Liver (tissue), 9 donors: ENCODE data around the gene DEK. TPM values are rescaled to one million over a fixed set of nuclear protein-coding genes. Genes with fewer than 3 reads are reported as not detected.

Experiments used
- DNase-seq: peaks from one replicate; pipeline ENCODE4 v3.0.0-alpha.2; 2017; ENCODE audit warnings: low spot score
- H3K27ac ChIP-seq, 2 donors: one replicate each; pipeline ENCODE4 v1.7.0; 2013; ENCODE audit warnings: inconsistent platforms in 2 of 2, low read length in 2 of 2, control low read depth in 1 of 2, low read depth in 1 of 2, mild to moderate bottlenecking in 1 of 2
- H3K27me3 ChIP-seq, 4 donors: one replicate each; pipeline versions ENCODE4 v1.6.1 to v1.7.0; 2013; ENCODE audit warnings: low read length in 3 of 4, inconsistent platforms in 1 of 4, mild to moderate bottlenecking in 1 of 4, moderate library complexity in 1 of 4; ENCODE audit not compliant: control insufficient read depth in 4 of 4, insufficient read depth in 4 of 4
- H3K36me3 ChIP-seq, 4 donors: one replicate each; pipeline versions ENCODE4 v1.6.1 to v1.7.0; 2013; ENCODE audit warnings: low read length in 3 of 4, mild to moderate bottlenecking in 3 of 4, low read depth in 1 of 4, moderate library complexity in 1 of 4; ENCODE audit not compliant: control insufficient read depth in 4 of 4, insufficient read depth in 3 of 4
- H3K4me1 ChIP-seq, 4 donors: one replicate each; pipeline versions ENCODE4 v1.6.1 to v1.7.0; 2013; ENCODE audit warnings: low read length in 3 of 4, mild to moderate bottlenecking in 3 of 4, moderate library complexity in 1 of 4; ENCODE audit not compliant: control insufficient read depth in 4 of 4, insufficient read depth in 4 of 4
- H3K4me3 ChIP-seq, 3 donors: one replicate each; pipeline versions ENCODE4 v1.6.1 to v1.7.0; 2013; ENCODE audit warnings: low read length in 3 of 3, control low read depth in 1 of 3, low read depth in 1 of 3, mild to moderate bottlenecking in 1 of 3
- H3K9ac ChIP-seq, 2 donors: one replicate each; pipeline ENCODE4 v1.7.0; 2013; ENCODE audit warnings: low read length in 2 of 2, mild to moderate bottlenecking in 2 of 2, moderate library complexity in 2 of 2, control low read depth in 1 of 2, low read depth in 1 of 2
- H3K9me3 ChIP-seq, 4 donors: one replicate each; pipeline versions ENCODE4 v1.6.1 to v1.7.0; 2013; ENCODE audit warnings: low read length in 3 of 4; ENCODE audit not compliant: control insufficient read depth in 4 of 4
- ATF3 ChIP-seq: IDR thresholded peaks from 2 replicates; pipeline ENCODE4 v1.6.1; 2016; ENCODE audit warnings: antibody characterized with exemption
- CTCF ChIP-seq: fragments of 150-350 bp; IDR thresholded peaks from 2 replicates; pipeline ENCODE4 v1.5.1; 2017; ENCODE audit warnings: improper control_type of control experiment, low read depth, low read length; ENCODE audit not compliant: missing input control
- EGR1 ChIP-seq, 2 donors: IDR thresholded peaks; 2 replicates each; pipeline ENCODE4 v1.6.1; 2016 to 2018; ENCODE audit warnings: antibody characterized with exemption in 2 of 2, low read depth in 2 of 2
- FOXA1 ChIP-seq: IDR thresholded peaks from 2 replicates; pipeline ENCODE4 v1.6.1; 2016; ENCODE audit warnings: antibody characterized with exemption
- FOXA2 ChIP-seq: IDR thresholded peaks from 2 replicates; pipeline ENCODE4 v1.6.1; 2016; ENCODE audit warnings: antibody characterized with exemption
- GABPA ChIP-seq, 2 donors: IDR thresholded peaks in 1 of 2; conservative IDR thresholded peaks in 1 of 2; 2 replicates each; pipeline ENCODE4 v1.6.1; 2016; ENCODE audit warnings: antibody characterized with exemption in 2 of 2, mild to moderate bottlenecking in 1 of 2, moderate library complexity in 1 of 2
- HNF4A ChIP-seq, 2 donors: conservative IDR thresholded peaks; 2 replicates each; pipeline ENCODE4 v1.6.1; 2016; ENCODE audit warnings: antibody characterized with exemption in 2 of 2, mild to moderate bottlenecking in 2 of 2
- HNF4G ChIP-seq: IDR thresholded peaks from 2 replicates; pipeline ENCODE4 v1.6.1; 2016; ENCODE audit warnings: antibody characterized with exemption
- JUND ChIP-seq, 2 donors: IDR thresholded peaks; 2 replicates each; pipeline ENCODE4 v1.6.1; 2016; ENCODE audit warnings: antibody characterized with exemption in 2 of 2
- NR2F2 ChIP-seq: IDR thresholded peaks from 2 replicates; pipeline ENCODE4 v1.6.1; 2016; ENCODE audit warnings: antibody characterized with exemption
- RAD21 ChIP-seq, 2 donors: IDR thresholded peaks; 2 replicates each; pipeline ENCODE4 v1.6.1; 2016; ENCODE audit warnings: antibody characterized with exemption in 2 of 2, mild to moderate bottlenecking in 2 of 2
- RXRA ChIP-seq, 2 donors: IDR thresholded peaks; 2 replicates each; pipeline ENCODE4 v1.6.1; 2017 to 2018; ENCODE audit warnings: antibody characterized with exemption in 2 of 2, mild to moderate bottlenecking in 1 of 2
- SP1 ChIP-seq: IDR thresholded peaks from 2 replicates; pipeline ENCODE4 v1.6.1; 2018; ENCODE audit warnings: antibody characterized with exemption, mild to moderate bottlenecking
- TAF1 ChIP-seq: conservative IDR thresholded peaks from 2 replicates; pipeline ENCODE4 v1.6.1; 2016; ENCODE audit warnings: antibody characterized with exemption, mild to moderate bottlenecking
- YY1 ChIP-seq: IDR thresholded peaks from 2 replicates; pipeline ENCODE4 v1.6.1; 2016; ENCODE audit warnings: antibody characterized with exemption, mild to moderate bottlenecking
- WGBS: extraction: QIAGEN DNeasy Blood & Tissue Kit; methylation state at CpG from one replicate; pipeline ENCODE4 v1.1.7; 2013; 5-methylcytosine and 5-hydroxymethylcytosine counted together
- polyA plus RNA-seq, 2 donors: library from polyadenylated mRNA; stranded (reverse) in 1 of 2; unstranded in 1 of 2; fragments of 200-250 nt in 1 of 2; fragments of >200 nt in 1 of 2; fragmentation: Nextera tagmentation in 1 of 2; extraction: Ambion mirVana in 1 of 2; gene quantifications; one replicate each; pipeline versions ENCODE4 v1.2.1 to v1.2.3, GENCODE V29; 2013 to 2015
- total RNA-seq, 2 donors: library from RNA; depleted of rRNA; stranded (reverse); fragments of >200 nt; gene quantifications; one replicate each; pipeline ENCODE4 v1.2.3, GENCODE V29; 2014
- TF ChIP-seq, protein P1 (sequence below): IDR thresholded peaks from 2 replicates; pipeline ENCODE4 v1.6.1; 2016; ENCODE audit warnings: antibody characterized with exemption
- TF ChIP-seq, protein P2 (sequence below): IDR thresholded peaks from 2 replicates; pipeline ENCODE4 v1.6.1; 2016; ENCODE audit warnings: antibody characterized with exemption, mild to moderate bottlenecking
- TF ChIP-seq, protein P3 (sequence below): IDR thresholded peaks from 2 replicates; pipeline ENCODE4 v1.6.1; 2016; ENCODE audit warnings: antibody characterized with exemption
- donor health status: healthy.
- donor health status: healthy.
- donor health status: healthy.
- donor health status: healthy.
- donor health status: healthy.

Gene DEK
- total and polyA plus RNA-seq, 4 donors = 19.7 to 92.6 (median 26.8) TPM

- WGBS = 74% methylated on average over 8 of the region's 8 CpGs
- no peak overlapping the region for H3K27ac ChIP-seq
- peaks cover 2 to 8% (median 5%) of the 10 kb centered on the region in 4 donors for H3K36me3 ChIP-seq
- TF ChIP-seq, protein P1, sequence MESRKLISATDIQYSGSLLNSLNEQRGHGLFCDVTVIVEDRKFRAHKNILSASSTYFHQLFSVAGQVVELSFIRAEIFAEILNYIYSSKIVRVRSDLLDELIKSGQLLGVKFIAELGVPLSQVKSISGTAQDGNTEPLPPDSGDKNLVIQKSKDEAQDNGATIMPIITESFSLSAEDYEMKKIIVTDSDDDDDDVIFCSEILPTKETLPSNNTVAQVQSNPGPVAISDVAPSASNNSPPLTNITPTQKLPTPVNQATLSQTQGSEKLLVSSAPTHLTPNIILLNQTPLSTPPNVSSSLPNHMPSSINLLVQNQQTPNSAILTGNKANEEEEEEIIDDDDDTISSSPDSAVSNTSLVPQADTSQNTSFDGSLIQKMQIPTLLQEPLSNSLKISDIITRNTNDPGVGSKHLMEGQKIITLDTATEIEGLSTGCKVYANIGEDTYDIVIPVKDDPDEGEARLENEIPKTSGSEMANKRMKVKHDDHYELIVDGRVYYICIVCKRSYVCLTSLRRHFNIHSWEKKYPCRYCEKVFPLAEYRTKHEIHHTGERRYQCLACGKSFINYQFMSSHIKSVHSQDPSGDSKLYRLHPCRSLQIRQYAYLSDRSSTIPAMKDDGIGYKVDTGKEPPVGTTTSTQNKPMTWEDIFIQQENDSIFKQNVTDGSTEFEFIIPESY = no peak
- TF ChIP-seq JUND (IDR thresholded peaks at IDR 0.05) = no peak
- TF ChIP-seq SP1 = no peak
- TF ChIP-seq HNF4G = no peak
- TF ChIP-seq FOXA1 = no peak
- no peak for TF ChIP-seq CTCF
- TF ChIP-seq FOXA2 = no peak
- no peak for TF ChIP-seq GABPA (IDR thresholded peaks at IDR 0.05 in 1 of 2, conservative IDR thresholded peaks at IDR 0.05 in 1 of 2)
- TF ChIP-seq, protein P2, sequence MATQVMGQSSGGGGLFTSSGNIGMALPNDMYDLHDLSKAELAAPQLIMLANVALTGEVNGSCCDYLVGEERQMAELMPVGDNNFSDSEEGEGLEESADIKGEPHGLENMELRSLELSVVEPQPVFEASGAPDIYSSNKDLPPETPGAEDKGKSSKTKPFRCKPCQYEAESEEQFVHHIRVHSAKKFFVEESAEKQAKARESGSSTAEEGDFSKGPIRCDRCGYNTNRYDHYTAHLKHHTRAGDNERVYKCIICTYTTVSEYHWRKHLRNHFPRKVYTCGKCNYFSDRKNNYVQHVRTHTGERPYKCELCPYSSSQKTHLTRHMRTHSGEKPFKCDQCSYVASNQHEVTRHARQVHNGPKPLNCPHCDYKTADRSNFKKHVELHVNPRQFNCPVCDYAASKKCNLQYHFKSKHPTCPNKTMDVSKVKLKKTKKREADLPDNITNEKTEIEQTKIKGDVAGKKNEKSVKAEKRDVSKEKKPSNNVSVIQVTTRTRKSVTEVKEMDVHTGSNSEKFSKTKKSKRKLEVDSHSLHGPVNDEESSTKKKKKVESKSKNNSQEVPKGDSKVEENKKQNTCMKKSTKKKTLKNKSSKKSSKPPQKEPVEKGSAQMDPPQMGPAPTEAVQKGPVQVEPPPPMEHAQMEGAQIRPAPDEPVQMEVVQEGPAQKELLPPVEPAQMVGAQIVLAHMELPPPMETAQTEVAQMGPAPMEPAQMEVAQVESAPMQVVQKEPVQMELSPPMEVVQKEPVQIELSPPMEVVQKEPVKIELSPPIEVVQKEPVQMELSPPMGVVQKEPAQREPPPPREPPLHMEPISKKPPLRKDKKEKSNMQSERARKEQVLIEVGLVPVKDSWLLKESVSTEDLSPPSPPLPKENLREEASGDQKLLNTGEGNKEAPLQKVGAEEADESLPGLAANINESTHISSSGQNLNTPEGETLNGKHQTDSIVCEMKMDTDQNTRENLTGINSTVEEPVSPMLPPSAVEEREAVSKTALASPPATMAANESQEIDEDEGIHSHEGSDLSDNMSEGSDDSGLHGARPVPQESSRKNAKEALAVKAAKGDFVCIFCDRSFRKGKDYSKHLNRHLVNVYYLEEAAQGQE = no peak
- no peak for TF ChIP-seq EGR1 (IDR thresholded peaks at IDR 0.05; ENCODE audit: low read depth in 2 of 2)
- TF ChIP-seq RXRA (IDR thresholded peaks at IDR 0.05) = no peak
- TF ChIP-seq, protein P3, sequence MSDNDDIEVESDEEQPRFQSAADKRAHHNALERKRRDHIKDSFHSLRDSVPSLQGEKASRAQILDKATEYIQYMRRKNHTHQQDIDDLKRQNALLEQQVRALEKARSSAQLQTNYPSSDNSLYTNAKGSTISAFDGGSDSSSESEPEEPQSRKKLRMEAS = no peak
- no peak for TF ChIP-seq RAD21 (IDR thresholded peaks at IDR 0.05)
- TF ChIP-seq YY1 = no peak
- no peak for TF ChIP-seq HNF4A (conservative IDR thresholded peaks at IDR 0.05)
- TF ChIP-seq NR2F2 = no peak
- TF ChIP-seq ATF3 = no peak
- TF ChIP-seq TAF1 = no peak
- no peak for DNase-seq
- no peaks in the 10 kb centered on the region for H3K27me3 ChIP-seq
- H3K4me1 ChIP-seq = peaks cover 8 to 30% (median 23%) of the 10 kb centered on the region in 4 donors
- H3K4me3 ChIP-seq = no peak overlapping the region
- no peak overlapping the region for H3K9ac ChIP-seq
- H3K9me3 ChIP-seq = no peaks in the 10 kb centered on the region
These were observed 56.9 kb downstream of the DEK start for GRCh38 chr6:18207438-18207837.
